Embryonic facial prominence (tissue), 1 donor: ENCODE results near the gene GALNT2.

Source experiments
- DNase-seq: peaks from one replicate; pipeline ENCODE4 v3.0.0-alpha.2; 2016; ENCODE audit errors: extremely low spot score

The GALNT2 gene

GRCh38 chr1:230071316-230071715 is 4.3 kb downstream of the GALNT2 start:
- no peak for DNase-seq

- DNase-seq = no peak
Observed at GRCh38 chr1:230072296-230072695, 5.3 kb downstream of the GALNT2 start.

DNA sequence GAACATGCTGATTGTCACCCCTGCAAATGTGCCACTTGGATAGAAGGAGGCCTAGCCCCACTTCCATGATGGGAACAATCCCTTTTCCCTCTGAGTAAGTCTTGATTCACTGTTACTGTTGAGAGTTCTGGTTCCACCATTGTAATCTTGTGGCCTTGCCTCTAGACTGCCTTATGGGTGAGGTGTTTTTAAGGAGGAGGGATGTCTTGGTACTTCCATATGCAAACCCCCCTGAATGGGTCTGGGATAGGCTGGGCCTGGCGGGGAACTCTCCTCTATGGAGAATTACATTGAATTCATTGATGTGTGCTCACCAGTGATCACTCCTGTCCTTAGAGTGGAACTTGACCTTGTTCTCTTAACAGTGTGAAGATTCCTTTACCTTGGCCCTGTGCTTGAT is 5.8 kb downstream of the GALNT2 start:
- DNase-seq = no peak

GRCh38 chr1:230073371-230074035 is 6.5 kb downstream of the GALNT2 start:
- no peak for DNase-seq

DNA sequence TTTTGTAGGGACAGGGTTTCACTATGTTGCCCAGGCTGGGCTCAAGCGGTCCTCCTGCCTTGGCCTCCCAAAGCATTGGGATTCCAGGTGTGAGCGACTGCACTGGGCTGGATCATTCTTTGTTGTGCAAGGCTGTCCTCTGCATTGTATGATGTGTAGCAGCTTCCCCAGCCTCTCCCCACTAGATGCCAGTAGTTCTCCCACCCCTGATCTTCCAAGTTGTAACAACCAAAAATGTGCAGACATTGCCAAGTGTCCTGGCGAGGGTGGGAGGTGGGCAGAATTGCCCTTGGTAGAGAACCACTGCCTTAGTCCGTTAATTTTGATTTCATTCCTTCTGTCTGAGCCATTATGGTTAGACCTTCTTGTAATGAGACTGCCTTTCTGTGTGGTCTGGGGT is 7.2 kb downstream of the GALNT2 start:
- DNase-seq = no peak

- no peak for DNase-seq
Observed at GRCh38 chr1:230074762-230075161, 7.7 kb downstream of the GALNT2 start.

DNA sequence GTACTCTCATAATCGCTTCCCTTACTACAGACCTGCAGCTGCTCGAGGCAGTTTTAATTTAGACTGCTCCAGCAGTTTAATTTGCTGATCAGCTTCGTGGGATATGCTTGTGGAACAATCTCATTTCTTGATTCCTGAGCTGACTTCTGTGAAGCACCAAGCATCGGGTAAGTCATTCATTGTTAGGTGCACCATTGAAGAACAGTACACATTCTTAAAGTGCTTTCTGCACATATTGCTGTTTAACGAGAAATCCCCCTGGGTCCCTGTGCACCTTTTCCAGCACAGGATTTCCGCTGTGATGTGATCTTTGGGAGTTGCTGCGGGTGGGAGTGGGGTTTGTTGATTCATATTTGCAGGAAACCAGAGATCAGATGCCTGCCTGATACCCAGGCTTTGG is 9.1 kb downstream of the GALNT2 start:
- DNase-seq = no peak

DNA sequence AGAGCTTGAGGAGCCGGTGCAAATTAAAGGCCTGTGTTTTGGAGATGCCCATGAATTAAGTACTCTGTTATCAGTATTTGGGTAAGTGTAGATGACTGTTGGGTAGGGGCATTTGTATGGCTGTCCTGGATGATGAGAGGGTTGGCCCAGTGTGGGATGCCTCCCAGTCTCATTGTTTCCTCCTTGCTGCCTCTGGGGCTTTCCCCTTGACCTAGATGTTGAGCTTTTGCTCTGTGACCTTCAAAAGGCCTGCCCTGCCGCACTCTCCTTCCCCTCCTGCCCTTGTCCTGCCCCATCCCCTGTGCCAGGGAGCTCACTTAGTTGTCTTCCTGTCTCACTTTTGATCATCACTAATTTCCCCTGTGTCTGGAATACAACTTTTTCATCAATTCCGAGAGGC is 10.0 kb downstream of the GALNT2 start:
- DNase-seq = no peak

DNA sequence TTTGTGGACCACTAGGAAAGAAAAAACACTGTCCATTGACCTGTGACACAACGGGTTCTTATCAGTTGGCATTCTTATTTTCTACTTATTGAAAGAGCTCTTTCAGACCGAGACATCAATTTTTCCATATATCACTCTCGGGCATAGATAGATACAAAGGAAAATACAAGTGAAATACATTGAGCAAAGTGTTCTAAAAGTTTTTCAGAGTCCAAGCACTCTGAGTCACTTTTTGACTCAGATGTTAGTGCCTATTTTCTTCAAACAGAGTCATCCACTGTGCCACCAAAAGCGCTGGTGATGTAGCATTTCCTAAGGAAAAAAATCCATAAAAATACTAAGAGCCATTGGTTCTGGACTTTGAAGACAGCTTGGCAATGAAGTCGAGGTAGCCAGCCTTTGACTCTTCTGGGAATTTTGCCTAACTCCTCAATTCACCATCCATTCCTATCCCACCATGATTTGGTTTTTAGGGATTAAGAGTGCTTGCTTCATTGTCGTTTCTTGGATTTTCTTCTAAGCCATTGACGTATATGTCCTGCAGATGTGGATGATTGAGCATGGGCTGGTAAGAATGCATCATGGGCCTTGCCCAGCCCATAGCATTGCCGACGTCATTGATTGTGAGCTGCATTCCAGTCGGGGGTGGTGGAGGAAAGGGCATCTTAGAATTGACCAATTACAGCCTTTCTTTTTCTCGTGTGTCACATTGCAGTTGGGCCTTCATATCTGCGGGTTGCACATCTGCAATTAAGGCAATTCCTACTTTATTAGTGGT is 10.6 kb downstream of the GALNT2 start:
- DNase-seq = no peak

DNA sequence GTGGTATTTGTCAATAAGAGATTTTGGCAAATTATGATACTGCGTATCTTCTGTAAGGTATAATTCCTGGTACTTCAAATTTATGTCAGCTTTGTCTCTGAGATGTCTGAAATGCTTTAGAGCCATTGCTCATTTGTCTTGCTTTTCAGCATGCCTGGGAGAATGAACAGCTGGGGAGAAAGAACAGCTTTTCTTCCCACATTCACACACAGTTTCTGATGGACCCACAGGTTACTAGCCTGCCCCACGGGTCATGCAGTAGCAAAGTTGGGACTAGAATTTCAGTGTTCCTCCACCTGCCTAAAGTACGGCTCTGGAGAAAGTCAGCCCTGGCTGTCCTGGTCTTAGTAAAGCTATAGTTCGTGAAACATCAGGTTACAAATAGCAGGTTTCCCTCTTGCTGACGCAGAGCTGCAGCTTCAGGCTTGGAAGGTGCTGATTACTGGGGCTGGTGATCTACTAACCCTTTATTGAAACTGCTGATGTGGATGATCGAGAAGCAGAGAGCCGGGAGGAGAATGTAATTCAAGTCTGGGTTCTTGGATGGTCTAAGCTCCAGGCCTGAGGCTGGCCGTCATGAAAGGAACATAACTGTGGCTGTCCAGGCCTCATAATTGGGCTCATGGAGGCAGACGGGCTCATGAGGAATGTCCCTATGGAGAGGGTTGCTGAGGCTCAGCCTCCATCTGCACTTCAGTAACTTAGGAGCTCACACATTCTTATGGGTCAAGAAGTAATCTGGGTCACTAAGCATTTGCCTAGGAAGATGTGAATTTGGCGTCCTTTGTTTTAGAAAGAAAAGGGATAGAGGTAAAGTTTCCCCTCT is 12.4 kb downstream of the GALNT2 start:
- DNase-seq = no peak

DNA sequence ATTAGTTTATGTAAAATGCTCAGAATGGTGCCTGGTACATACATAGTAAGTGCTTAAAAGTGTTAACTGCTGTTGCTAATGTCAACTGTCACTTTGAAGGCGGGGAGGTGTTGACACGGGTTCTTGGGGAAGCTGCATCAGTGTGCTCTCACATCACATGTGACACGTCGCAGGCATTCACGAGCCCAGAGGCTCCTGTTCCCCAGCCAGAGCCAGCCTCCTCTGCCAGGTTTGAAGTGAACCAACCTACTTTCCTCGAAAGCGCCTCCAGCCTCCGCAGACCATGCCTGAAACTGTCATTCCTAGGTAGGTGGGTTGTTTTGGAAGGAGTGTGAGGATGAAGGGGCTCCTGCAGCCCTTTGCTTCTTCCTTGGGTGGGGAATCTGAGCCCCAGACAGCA is 13.8 kb downstream of the GALNT2 start:
- no peak for DNase-seq

- no peak for DNase-seq
Observed at GRCh38 chr1:230081751-230082150, 14.7 kb downstream of the GALNT2 start.

DNA sequence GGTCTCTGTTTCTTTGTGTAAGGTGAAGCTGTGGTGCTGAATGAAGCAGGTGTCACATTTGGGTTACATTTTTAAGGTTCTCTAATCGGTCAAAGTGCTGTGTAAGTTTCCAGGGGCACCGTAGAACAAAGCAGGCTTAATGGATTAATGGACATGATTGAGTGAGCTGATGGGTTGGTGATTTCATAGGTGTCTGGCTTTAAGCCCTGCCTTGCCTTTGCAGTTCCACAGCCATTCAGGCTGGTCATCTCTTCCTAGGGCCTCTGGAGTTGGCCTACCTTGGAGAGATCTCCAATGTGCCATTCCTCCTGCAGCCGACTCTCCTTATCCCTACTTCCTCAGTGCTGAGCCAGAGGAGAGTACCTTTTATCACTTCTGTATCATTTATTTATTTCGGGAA is 15.2 kb downstream of the GALNT2 start:
- DNase-seq = no peak

DNA sequence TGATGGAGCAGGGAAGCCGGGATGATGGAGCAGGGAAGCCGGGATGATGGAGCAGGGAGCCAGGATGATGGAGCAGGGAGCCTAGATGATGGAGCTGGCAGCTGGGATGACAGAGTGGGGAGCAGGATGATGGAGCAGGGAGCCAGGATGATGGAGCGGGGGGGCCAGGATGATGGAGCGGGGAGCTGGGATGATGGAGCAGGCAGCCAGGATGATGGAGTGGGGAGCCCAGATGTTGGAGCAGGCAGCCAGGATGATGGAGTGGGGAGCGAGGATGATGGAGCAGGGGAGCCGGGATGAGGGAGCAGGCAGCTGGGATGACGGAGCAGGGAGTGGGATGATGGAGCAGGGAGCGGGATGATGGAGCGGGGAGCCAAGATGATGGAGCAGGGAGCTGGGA is 16.0 kb downstream of the GALNT2 start:
- DNase-seq = no peak

- no peak for DNase-seq
Observed at GRCh38 chr1:230083746-230084407, 16.8 kb downstream of the GALNT2 start.

DNA sequence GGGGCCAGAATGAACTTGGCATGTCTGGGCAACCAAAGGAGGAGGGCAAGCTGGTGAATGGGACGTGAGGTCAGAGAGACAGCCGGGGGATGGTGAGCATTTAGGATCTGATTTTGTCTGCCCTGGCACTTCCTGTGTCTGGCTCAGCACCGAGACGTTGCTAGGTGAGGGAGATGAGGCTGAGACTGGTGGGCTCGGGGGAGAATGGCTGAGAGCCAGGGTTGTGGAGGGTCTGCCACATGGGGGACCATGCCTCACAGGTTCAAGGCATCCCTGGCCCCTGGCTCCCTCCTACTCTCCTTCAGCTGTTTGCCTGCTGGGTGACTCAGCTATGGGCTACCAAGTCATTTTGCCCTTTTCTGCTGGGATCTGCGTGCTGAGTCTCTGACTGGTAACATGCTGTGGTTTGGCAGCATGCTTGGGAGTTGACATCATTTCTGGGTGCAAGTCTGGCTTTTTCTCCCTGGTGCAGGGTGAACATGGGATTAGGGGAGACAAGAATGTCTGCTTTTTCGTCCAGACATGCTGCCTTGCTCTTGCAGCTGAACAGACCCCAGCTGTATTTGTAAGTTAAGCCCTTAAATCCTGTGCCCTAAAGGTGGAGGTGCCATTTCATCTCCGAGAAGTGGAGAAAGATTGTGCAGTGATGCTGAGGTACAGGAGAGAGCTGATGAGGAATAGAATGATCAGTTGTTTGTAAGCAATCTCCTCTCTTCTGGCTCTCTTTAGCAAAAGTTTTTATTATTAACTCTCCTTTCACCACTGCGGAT is 17.6 kb downstream of the GALNT2 start:
- no peak for DNase-seq

GRCh38 chr1:230085178-230085515 is 18.1 kb downstream of the GALNT2 start:
- DNase-seq = no peak

DNA sequence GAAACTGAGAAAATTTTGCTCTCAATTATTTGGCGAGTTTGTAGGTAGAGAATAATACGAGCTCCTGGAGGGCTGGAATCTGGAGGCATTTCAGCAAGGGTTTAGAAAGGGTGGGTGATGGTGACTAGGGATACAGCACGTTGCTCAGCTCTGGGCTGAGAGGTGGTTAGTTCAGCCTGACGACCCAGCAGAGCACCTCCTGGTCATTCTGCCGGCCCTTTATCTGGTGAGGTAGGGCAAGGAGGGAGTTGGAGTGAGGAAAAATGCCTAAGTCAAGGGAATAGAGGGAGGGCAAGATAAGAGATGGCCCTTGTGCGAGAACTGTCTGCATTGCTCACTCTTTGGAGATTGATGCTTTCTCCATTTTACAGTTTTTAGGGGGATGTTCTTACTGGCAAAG is 19.1 kb downstream of the GALNT2 start:
- DNase-seq = no peak

DNA sequence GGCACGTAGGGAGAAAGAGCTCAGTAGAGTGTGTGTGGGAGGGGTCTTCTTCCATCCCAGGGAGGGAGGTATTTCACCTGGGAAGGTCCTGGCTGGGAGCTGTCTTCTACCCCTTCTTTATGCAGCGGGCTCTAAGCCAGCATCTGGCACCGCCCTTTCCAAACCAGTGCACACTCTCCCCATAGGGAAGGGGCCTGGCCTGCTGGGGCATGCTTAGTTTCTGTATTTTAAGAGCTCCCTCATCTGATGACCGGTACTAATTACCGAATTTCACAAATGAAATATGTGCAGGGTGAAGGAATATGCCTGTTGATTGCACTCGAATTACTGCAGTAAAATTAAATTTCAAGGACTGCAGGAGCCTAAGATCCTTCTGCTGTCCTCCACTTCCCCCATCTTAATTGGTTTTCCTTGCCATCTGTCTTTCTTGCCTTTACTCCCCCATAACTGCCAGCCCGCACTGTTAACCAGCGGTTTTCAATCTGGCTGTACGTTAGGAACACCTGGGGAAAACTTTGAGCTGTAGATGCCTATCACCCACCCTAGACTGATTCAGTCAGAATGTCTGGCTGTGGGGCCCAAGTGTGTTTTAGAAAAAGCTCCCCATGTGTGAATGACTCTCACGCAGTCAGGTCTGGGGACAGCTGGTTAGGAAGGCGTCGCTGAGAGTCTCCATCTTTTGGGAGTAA is 20.1 kb downstream of the GALNT2 start:
- DNase-seq = no peak

DNA sequence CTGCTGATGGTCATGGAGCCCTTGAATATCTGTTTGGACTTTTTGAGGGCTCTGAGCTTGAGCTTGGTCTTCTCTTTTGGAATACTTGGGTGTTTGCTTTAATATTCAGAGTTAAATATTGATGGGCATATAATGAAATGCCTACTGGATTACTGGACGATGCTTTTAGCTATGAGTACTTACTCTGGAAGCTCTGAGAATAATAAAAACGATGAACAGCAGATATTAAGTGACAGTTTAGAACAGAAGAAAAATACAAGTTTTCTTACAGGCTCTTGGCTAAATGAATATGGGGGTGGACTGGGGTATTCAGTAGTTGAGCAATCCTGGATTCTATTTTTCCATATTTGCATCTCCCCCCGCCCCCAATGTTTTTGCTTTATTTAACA is 20.7 kb downstream of the GALNT2 start:
- DNase-seq = no peak

- no peak for DNase-seq
Observed at GRCh38 chr1:230090194-230090711, 23.2 kb downstream of the GALNT2 start.
